GM21723 (cell line): ENCODE data around the gene HOXA11.

ENCODE experiments used
- ATAC-seq: cut with Tn5 transposase; IDR thresholded peaks from one replicate; pipeline ENCODE4 v1.9.1; 2021; ENCODE audit warnings: mild to moderate bottlenecking, moderate library complexity; ENCODE audit not compliant: unreplicated experiment

HOXA11 gene

GRCh38 chr7:27171325-27171636 lies 13.8 kb downstream of the HOXA11 start:
- no peak for ATAC-seq

GRCh38 chr7:27170426-27171324 lies 14.4 kb downstream of the HOXA11 start:
- no peak for ATAC-seq

DNA sequence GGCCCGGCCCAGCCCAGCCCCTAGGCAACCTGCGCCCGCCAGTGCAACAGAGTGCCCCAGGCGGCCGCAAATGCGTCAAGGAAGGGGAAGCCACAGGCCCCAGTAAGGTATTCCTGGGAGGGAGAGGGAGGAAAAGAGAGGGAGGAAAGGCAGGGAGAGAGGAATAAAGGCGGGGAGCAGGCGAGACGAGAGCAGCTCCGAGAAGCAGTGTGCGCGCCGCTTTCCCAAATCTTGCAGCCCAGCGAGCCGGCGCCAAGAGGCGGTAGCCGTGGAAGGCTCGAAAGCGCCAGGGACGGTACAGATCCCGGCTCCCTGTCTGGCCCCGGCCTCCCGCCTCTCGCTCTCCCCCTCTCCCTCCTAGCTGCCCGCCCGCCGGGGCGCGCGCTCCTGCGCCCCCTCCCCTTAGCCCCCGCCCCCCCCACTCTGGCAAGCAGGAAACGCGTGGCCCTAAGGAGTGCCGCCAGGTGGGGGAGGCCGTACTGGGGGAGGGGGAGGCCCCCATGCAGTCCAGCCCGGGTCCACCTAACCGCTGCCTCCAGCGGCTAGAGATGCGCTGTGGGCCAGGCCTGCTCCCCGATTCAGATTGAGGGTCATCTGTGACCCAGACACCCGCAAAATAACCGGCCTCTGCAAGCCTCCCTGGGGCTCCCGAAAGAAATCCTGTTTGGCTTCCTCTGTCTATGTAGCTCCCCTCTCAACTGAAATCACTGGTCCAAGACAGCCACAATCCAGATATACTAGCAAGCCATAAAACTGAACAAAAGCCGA lies 15.2 kb downstream of the HOXA11 start:
- ATAC-seq, result no peak

GRCh38 chr7:27168265-27168947 lies 16.6 kb downstream of the HOXA11 start:
- no peak for ATAC-seq

- ATAC-seq, result no peak
Observed at GRCh38 chr7:27167916-27168264, 17.1 kb downstream of the HOXA11 start.

DNA sequence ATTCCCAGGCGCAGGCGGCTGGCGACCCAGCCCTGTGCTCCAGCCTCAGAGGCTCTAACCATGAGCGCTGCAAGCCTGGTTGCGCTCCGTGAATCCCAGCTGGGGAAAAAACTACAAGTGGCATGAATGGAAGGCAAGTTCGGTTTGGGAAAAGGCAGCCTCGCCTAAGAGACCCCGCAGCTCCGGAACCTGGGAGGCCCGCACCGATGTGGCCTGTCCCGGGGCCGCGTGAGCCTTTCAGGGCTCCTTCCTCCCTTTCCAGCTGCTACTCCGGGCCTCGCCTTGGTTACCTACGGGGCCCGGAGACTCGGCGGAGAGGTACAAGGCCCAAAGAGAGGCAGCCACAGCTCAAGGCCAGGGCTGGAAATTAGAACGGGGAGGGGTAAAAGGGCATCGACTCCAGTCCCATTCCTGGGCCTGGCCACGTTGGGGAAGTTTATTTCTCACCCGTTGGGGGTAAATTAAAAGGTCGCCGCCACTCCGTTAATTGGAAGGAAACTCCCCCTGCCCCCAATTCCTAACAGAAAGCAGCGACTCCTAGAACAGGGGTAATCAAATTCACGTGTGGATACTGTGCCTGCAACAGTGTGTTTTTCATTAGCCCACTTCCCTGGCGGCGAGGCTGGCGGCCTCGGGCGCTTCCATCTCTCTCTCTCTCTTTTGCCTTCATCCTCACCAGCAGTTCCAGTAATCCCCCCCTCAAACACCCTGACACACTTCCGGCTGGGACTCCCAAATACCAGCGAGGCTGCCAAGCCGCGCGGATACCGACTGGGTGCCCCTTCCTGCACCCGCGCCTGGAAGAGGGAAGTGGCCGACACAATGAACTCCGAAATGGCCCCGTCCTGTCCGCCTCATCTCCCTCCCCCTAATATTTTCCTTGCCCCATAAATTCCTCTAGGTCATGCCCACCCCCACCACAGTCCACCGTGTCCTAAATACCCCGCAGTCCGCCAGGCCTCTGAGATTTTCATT lies 18.2 kb downstream of the HOXA11 start:
- ATAC-seq, result no peak

- no peak for ATAC-seq
Observed at GRCh38 chr7:27165996-27166530, 19.0 kb downstream of the HOXA11 start.

DNA sequence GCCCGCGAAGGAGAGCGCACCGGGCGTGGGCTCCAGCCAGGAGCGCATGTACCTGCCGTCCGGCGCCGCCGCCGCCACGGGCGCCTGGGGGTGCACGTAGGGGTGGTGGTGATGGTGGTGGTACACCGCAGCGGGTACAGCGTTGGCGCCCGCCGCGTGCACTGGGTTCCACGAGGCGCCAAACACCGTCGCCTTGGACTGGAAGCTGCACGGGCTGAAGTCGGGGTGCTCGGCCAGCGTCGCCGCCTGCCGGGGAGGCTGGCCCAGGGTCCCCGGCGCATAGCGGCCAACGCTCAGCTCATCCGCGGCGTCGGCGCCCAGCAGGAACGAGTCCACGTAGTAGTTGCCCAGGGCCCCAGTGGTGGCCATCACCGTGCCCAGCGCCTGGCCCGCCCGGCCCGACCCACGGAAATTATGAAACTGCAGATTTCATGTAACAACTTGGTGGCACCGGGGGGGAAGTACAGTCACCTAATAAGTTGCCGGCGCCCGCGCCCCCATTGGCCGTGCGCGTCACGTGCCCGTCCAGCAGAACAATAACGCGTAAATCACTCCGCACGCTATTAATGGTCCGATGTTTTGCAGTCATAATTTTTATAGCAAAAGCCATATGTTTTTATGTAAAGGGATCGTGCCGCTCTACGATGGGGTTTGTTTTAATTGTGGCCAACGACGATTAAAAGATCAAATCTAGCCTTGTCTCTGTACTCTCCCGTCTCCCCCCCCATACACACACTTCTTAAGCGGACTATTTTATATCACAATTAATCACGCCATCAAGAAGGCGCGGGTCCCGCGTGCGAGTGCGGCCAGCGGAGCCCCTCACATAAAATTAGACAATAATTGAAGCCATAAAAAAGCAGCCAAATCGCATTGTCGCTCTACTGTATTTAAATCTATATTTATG lies 19.7 kb downstream of the HOXA11 start, which contains the start of gene HOXA9:
Gene HOXA9 (minus strand): TSS at position 449 of the 907 bp plus-strand sequence. CDS start 80 bp downstream, at position 369.
- no peak for ATAC-seq

- ATAC-seq, result no peak
Observed at GRCh38 chr7:27164367-27165088, 20.5 kb downstream of the HOXA11 start.

GRCh38 chr7:27164045-27164366 lies 21.0 kb downstream of the HOXA11 start:
- no peak for ATAC-seq

DNA sequence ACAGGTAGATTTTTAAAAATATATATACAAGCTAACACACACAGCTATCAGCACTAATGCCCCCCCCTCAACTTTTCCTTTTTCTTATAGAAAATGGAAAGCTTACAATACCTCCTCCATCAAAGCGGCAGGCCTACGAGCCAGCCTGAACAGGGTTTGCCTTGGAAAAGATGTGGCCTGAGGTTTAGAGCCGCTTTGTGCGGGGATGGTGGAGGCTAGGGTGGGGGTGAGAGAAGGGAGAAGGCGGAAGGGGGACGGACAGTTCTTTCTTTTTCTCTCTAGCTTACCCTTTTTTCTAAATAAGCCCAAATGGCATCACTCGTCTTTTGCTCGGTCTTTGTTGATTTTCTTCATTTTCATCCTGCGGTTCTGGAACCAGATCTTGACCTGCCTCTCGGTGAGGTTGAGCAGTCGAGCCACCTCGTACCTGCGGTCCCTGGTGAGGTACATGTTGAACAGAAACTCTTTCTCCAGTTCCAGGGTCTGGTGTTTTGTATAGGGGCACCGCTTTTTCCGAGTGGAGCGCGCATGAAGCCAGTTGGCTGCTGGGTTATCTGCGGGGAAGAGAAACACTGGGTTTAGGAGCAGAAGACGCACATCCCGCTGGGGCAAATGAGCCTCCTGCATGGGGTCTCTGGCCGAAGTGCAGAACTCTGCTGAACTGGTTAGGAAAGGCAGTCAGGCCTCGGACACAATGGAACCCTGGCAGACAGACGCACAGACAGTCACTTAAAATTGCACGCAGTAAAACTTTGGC lies 21.6 kb downstream of the HOXA11 start:
- ATAC-seq, result no peak

- ATAC-seq, result no peak
Observed at GRCh38 chr7:27162561-27163287, 22.3 kb downstream of the HOXA11 start.

DNA sequence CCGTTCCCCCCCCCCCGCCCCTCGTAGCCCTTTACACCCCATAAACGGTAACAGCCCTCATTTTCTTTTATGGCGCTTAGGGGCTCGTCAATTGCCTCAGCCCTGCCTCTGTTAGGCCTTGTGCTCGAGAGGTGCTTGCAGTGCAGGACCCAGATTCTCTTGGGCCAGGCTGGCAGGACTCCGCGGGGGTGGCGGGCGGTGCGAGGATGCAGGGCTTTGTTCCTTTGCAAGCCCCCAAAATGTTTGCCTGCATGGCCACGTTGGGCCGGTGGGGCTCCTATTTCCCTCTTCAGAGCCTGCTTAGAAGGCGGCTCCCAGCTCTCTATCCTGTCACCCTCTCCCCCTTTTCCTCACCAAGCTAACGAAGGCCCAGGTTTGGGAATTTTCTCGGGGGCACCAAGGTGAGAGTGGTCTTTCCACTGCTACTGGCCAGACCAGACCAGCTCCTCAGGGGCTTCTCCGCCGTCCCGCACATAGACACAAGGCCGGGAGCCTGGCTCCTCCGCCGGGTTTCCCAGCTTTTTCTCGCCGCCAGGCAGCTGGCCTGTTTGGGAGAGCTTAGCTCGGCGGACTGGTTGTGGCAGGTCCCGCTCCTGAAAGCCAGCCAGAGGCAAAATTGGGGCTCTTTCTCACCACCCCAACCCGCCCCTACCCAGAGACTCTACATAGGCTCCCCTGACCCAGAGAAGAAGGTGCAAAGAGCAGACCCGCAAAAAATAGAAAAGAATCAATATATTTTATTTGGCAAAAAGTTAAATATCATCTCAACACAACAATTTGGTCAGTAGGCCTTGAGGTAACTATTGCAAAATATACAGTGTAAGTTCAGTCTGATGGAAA lies 23.1 kb downstream of the HOXA11 start:
- ATAC-seq, result no peak

GRCh38 chr7:27161214-27161720 lies 23.8 kb downstream of the HOXA11 start:
- ATAC-seq, result no peak

GRCh38 chr7:27160546-27161213 lies 24.4 kb downstream of the HOXA11 start:
- ATAC-seq, result peak; percentile 65

DNA sequence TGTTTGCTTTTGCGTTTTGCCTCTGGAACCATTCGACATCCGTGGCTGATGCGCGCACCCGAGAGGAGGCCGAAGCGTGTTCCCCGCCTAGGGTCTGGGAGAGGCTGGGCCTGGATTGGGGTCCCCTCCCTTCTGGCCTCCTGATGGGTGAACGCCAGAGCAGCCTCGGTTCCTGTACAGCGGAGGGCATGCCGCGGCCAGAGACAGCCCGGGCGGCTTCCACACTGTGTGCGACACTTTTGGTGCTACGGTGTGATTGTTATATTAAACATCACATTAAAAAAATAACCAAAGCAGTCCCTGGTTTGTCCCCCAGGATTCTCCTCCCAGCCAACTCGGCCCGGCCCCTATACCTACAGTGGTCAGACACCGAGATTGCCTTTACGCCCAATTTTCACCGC lies 24.9 kb downstream of the HOXA11 start:
- peak; percentile 21 for ATAC-seq
